G401 (cell line): ENCODE measurements around the gene TRAM2. TPM values are rescaled to one million over a fixed set of nuclear protein-coding genes. Genes with fewer than 3 reads are reported as not detected.

Source experiments
- DNase-seq: peaks from one replicate; pipeline ENCODE4 v3.0.0-alpha.2; 2015; ENCODE audit warnings: low spot score
- in situ Hi-C: cut with HindIII; loops from 2 replicates; pipeline ENCODE4 v1.10.0; 2016; ENCODE audit warnings: low sequenced_read_pairs, mixed read lengths
- total RNA-seq: library from RNA; depleted of rRNA; stranded (reverse); fragments of >200 nt; shearing (Covaris generic); gene quantifications from 2 replicates; pipeline ENCODE4 v1.2.3, GENCODE V29; 2014; rRNA removed

Gene TRAM2
- total RNA-seq: 4.9 and 9.6 TPM in 2 replicates

GRCh38 chr6:52577022-52577777 is at the start of gene TRAM2:
Gene TRAM2, minus strand, starts transcription at chr6:52577060. Its CDS starts 145 bp downstream, at chr6:52576915.
- in situ Hi-C loops: no loop called here

GRCh38 chr6:52622810-52623209 is 46.0 kb upstream of the TRAM2 start:
- in situ Hi-C loops: no loop called here
- DNase-seq: no peak

More at GRCh38 chr6:52577022-52577777, at the start of gene TRAM2:
- DNase-seq: peak; percentile 64

- in situ Hi-C loops: no loop called here
- no peak for DNase-seq
These were observed 44.8 kb upstream of the TRAM2 start for GRCh38 chr6:52621631-52622030.

GRCh38 chr6:52620906-52621190 is 44.0 kb upstream of the TRAM2 start:
- no peak for DNase-seq
- in situ Hi-C loops: no loop called here

GRCh38 chr6:52620055-52620905 is 43.4 kb upstream of the TRAM2 start:
- no peak for DNase-seq
- in situ Hi-C loops: no loop called here

- DNase-seq: no peak
- in situ Hi-C loops: no loop called here
These were observed 40.2 kb upstream of the TRAM2 start for GRCh38 chr6:52617087-52617486.

GRCh38 chr6:52616059-52616690 is 39.3 kb upstream of the TRAM2 start:
- in situ Hi-C loops: no loop called here
- no peak for DNase-seq

GRCh38 chr6:52612336-52613054 is 35.6 kb upstream of the TRAM2 start:
- in situ Hi-C loops: no loop called here
- no peak for DNase-seq

- no peak for DNase-seq
- in situ Hi-C loops: no loop called here
These were observed 35.0 kb upstream of the TRAM2 start for GRCh38 chr6:52611833-52612232.

GRCh38 chr6:52610745-52611355 is 34.0 kb upstream of the TRAM2 start:
- in situ Hi-C loops: no loop called here
- no peak for DNase-seq

GRCh38 chr6:52610011-52610410 is 33.2 kb upstream of the TRAM2 start:
- in situ Hi-C loops: no loop called here
- DNase-seq: no peak

- in situ Hi-C loops: no loop called here
- DNase-seq: no peak
These were observed 28.8 kb upstream of the TRAM2 start for GRCh38 chr6:52605610-52606185.

GRCh38 chr6:52603000-52603795 is 26.3 kb upstream of the TRAM2 start:
- in situ Hi-C loops: no loop called here
- no peak for DNase-seq

- in situ Hi-C loops: no loop called here
- DNase-seq: no peak
These were observed 21.9 kb upstream of the TRAM2 start for GRCh38 chr6:52598824-52599190.

- in situ Hi-C loops: no loop called here
These were observed 21.4 kb upstream of the TRAM2 start for GRCh38 chr6:52598123-52598823.

GRCh38 chr6:52597738-52598122 is 20.9 kb upstream of the TRAM2 start:
- no peak for DNase-seq
- in situ Hi-C loops: no loop called here

More at GRCh38 chr6:52598123-52598823, 21.4 kb upstream of the TRAM2 start:
- DNase-seq: peak; percentile 46

- no peak for DNase-seq
- in situ Hi-C loops: no loop called here
These were observed 19.6 kb upstream of the TRAM2 start for GRCh38 chr6:52596371-52597028.
